ENCODE results near the gene MIOX. TPM values are rescaled to one million over a fixed set of nuclear protein-coding genes. Genes with fewer than 3 reads are reported as not detected.

MIOX gene
- total RNA-seq, 6 donors from 2014 or later, result not detected

GRCh38 chr22:50527921-50528681 is 41.4 kb downstream of the MIOX start:
- peaks cover 5 to 13% (median 11%) of the 10 kb centered on the region in 4 donors for H3K36me3 ChIP-seq
- no peaks in the 10 kb centered on the region for H3K27me3 ChIP-seq
- WGBS, 2 donors, result 91 to 95% methylated on average over 17 to 18 of the region's 18 CpGs
- DNase-seq (no peak), ATAC-seq (ENCODE audit: low FRiP score in 2 of 2) (no peak)
- TF ChIP-seq EP300 (IDR thresholded peaks at IDR 0.05) (no peak), POLR2A (IDR thresholded peaks at IDR 0.05) (no peak), POLR2AphosphoS5 (IDR thresholded peaks at IDR 0.05) (no peak), CTCF (IDR thresholded peaks at IDR 0.05) (no peak)
- H3K4me1 ChIP-seq, result peaks cover 46 to 88% (median 55%) of the 10 kb centered on the region in 4 donors
- peak overlapping the region; percentile 97 to 100 (median 98) for H3K27ac ChIP-seq
- peak overlapping the region in 3 of 4 donors; percentile 74 to 93 (median 80) for H3K4me3 ChIP-seq
- H3K9me3 ChIP-seq, result no peaks in the 10 kb centered on the region

- Histone ChIP-seq H3K36me3 (peaks cover 2 to 6% (median 4%) of the 10 kb centered on the region in 4 donors), H3K27ac (peak overlapping the region; percentile 97 to 100 (median 98)), H3K4me3 (peak overlapping the region; percentile 27 to 93 (median 77)), H3K27me3 (no peaks in the 10 kb centered on the region), H3K9me3 (no peaks in the 10 kb centered on the region), H3K4me1 (peaks cover 51 to 92% (median 58%) of the 10 kb centered on the region in 4 donors)
- ATAC-seq (ENCODE audit: low FRiP score in 2 of 2), result no peak
- no peak for TF ChIP-seq POLR2A (IDR thresholded peaks at IDR 0.05)
- no peak for TF ChIP-seq CTCF (IDR thresholded peaks at IDR 0.05)
- peak in 1 of 2 donors; percentile 5 for TF ChIP-seq POLR2AphosphoS5 (IDR thresholded peaks at IDR 0.05)
- peak in 1 of 2 donors; percentile 65 for DNase-seq
- 72 to 75% methylated on average over 2 to 15 of the region's 15 CpGs for WGBS, 2 donors
Measured at GRCh38 chr22:50528682-50529415, 42.2 kb downstream of the MIOX start.

GRCh38 chr22:50529416-50529896 is 42.8 kb downstream of the MIOX start:
- Histone ChIP-seq H3K27me3 (no peaks in the 10 kb centered on the region), H3K36me3 (no peaks in the 10 kb centered on the region), H3K4me3 (peak overlapping the region; percentile 27 to 93 (median 77)), H3K27ac (peak overlapping the region; percentile 97 to 100 (median 98)), H3K4me1 (peaks cover 51 to 88% (median 55%) of the 10 kb centered on the region in 4 donors), H3K9me3 (no peaks in the 10 kb centered on the region)
- TF ChIP-seq POLR2A (IDR thresholded peaks at IDR 0.05) (no peak), EP300 (IDR thresholded peaks at IDR 0.05) (peak in 1 of 4 donors; percentile 28)
- 21 to 29% methylated on average over 9 to 34 of the region's 50 CpGs for WGBS, 2 donors
- DNase-seq (no peak), ATAC-seq (ENCODE audit: low FRiP score in 2 of 2) (no peak)

- Histone ChIP-seq H3K36me3 (no peaks in the 10 kb centered on the region), H3K4me1 (peaks cover 47 to 83% (median 52%) of the 10 kb centered on the region in 4 donors), H3K27ac (peak within 1 kb of the TSS; percentile 97 to 100 (median 98)), H3K27me3 (no peaks in the 10 kb centered on the region), H3K4me3 (peak within 1 kb of the TSS; percentile 27 to 93 (median 77)), H3K9me3 (no peaks in the 10 kb centered on the region)
- ATAC-seq (ENCODE audit: low FRiP score in 2 of 2) (peak; percentile 72), DNase-seq (peak; percentile 88 to 97)
- TF ChIP-seq EP300 (IDR thresholded peaks at IDR 0.05) (peak in 2 of 4 donors; percentile 15 to 45), CTCF (IDR thresholded peaks at IDR 0.05) (peak in 2 of 6 experiments; percentile 4 to 40), POLR2A (IDR thresholded peaks at IDR 0.05) (peak in 3 of 4 donors; percentile 65 to 95 (median 79)), POLR2AphosphoS5 (IDR thresholded peaks at IDR 0.05) (peak; percentile 56 to 83)
- 0 to 1% methylated on average over 25 to 40 of the region's 92 CpGs for WGBS, 2 donors
Measured at GRCh38 chr22:50529897-50530579, 43.4 kb downstream of the MIOX start, which contains the start of gene TYMP. Gene TYMP, minus strand, starts transcription at chr22:50530012. Its CDS starts 303 bp downstream, at chr22:50529709.
